Measurements from ENCODE around the gene GLT1D1. TPM values are rescaled to one million over a fixed set of nuclear protein-coding genes. Genes with fewer than 3 reads are reported as not detected.

GLT1D1 gene
- total and polyA plus RNA-seq, 2 experiments from 2014 or later = 1.4 to 4.4 TPM

DNA sequence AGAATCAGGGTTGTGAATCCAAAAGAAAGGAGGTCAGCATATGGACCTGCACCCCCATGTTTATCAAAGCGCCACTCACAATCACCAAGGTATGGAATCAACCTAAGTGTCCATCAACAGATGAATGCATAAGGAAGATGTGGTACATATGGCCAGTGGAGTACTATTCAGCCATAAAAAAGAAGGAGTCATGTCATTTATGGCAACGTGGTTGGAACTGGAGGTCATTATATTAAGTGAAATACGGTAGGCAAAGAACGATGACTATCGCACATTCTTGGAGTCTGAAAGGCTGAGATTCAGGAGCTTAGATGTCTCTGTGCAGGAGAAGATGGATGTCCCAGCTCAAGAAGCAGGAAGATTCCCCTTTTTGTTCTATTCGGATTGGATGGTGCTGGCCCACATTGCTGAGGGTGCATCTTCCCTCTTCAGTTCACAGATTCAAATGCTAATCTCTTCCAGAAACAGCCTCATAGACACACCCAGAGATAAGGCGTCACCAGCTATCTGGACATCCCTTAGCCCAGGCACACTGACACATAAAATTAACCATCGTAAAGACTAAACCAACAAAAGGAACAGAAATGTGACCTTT lies 108.1 kb downstream of the GLT1D1 start:
- H3K36me3 Mint-ChIP-seq (ENCODE audit: low read depth) = peaks cover 21% of the 10 kb centered on the region
- TF ChIP-seq STAT1 (IDR thresholded peaks at IDR 0.05; ENCODE audit: unreplicated experiment) = no peak
- no peak for TF ChIP-seq ZNF114 (CRISPR knock-in tag; IDR thresholded peaks at IDR 0.05)
- TF ChIP-seq, protein P1, sequence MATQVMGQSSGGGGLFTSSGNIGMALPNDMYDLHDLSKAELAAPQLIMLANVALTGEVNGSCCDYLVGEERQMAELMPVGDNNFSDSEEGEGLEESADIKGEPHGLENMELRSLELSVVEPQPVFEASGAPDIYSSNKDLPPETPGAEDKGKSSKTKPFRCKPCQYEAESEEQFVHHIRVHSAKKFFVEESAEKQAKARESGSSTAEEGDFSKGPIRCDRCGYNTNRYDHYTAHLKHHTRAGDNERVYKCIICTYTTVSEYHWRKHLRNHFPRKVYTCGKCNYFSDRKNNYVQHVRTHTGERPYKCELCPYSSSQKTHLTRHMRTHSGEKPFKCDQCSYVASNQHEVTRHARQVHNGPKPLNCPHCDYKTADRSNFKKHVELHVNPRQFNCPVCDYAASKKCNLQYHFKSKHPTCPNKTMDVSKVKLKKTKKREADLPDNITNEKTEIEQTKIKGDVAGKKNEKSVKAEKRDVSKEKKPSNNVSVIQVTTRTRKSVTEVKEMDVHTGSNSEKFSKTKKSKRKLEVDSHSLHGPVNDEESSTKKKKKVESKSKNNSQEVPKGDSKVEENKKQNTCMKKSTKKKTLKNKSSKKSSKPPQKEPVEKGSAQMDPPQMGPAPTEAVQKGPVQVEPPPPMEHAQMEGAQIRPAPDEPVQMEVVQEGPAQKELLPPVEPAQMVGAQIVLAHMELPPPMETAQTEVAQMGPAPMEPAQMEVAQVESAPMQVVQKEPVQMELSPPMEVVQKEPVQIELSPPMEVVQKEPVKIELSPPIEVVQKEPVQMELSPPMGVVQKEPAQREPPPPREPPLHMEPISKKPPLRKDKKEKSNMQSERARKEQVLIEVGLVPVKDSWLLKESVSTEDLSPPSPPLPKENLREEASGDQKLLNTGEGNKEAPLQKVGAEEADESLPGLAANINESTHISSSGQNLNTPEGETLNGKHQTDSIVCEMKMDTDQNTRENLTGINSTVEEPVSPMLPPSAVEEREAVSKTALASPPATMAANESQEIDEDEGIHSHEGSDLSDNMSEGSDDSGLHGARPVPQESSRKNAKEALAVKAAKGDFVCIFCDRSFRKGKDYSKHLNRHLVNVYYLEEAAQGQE (IDR thresholded peaks at IDR 0.05; ENCODE audit: unreplicated experiment) = no peak
- TF ChIP-seq EZH2 (IDR thresholded peaks at IDR 0.05; ENCODE audit: low read depth, unreplicated experiment) = no peak
- no peak for TF ChIP-seq NANOG (IDR thresholded peaks at IDR 0.05; ENCODE audit: borderline replicate concordance)
- TF ChIP-seq, protein P2, sequence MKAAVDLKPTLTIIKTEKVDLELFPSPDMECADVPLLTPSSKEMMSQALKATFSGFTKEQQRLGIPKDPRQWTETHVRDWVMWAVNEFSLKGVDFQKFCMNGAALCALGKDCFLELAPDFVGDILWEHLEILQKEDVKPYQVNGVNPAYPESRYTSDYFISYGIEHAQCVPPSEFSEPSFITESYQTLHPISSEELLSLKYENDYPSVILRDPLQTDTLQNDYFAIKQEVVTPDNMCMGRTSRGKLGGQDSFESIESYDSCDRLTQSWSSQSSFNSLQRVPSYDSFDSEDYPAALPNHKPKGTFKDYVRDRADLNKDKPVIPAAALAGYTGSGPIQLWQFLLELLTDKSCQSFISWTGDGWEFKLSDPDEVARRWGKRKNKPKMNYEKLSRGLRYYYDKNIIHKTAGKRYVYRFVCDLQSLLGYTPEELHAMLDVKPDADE (IDR thresholded peaks at IDR 0.05) = no peak
- no peak for TF ChIP-seq JUNB (IDR thresholded peaks at IDR 0.05; ENCODE audit: unreplicated experiment)
- TF ChIP-seq, protein P3, sequence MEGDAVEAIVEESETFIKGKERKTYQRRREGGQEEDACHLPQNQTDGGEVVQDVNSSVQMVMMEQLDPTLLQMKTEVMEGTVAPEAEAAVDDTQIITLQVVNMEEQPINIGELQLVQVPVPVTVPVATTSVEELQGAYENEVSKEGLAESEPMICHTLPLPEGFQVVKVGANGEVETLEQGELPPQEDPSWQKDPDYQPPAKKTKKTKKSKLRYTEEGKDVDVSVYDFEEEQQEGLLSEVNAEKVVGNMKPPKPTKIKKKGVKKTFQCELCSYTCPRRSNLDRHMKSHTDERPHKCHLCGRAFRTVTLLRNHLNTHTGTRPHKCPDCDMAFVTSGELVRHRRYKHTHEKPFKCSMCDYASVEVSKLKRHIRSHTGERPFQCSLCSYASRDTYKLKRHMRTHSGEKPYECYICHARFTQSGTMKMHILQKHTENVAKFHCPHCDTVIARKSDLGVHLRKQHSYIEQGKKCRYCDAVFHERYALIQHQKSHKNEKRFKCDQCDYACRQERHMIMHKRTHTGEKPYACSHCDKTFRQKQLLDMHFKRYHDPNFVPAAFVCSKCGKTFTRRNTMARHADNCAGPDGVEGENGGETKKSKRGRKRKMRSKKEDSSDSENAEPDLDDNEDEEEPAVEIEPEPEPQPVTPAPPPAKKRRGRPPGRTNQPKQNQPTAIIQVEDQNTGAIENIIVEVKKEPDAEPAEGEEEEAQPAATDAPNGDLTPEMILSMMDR (conservative IDR thresholded peaks at IDR 0.05; ENCODE audit: low read depth in 2 of 2) = no peak
- TF ChIP-seq EZH2phosphoT487 (IDR thresholded peaks at IDR 0.05; ENCODE audit: unreplicated experiment) = no peak
- TF ChIP-seq, protein P4, sequence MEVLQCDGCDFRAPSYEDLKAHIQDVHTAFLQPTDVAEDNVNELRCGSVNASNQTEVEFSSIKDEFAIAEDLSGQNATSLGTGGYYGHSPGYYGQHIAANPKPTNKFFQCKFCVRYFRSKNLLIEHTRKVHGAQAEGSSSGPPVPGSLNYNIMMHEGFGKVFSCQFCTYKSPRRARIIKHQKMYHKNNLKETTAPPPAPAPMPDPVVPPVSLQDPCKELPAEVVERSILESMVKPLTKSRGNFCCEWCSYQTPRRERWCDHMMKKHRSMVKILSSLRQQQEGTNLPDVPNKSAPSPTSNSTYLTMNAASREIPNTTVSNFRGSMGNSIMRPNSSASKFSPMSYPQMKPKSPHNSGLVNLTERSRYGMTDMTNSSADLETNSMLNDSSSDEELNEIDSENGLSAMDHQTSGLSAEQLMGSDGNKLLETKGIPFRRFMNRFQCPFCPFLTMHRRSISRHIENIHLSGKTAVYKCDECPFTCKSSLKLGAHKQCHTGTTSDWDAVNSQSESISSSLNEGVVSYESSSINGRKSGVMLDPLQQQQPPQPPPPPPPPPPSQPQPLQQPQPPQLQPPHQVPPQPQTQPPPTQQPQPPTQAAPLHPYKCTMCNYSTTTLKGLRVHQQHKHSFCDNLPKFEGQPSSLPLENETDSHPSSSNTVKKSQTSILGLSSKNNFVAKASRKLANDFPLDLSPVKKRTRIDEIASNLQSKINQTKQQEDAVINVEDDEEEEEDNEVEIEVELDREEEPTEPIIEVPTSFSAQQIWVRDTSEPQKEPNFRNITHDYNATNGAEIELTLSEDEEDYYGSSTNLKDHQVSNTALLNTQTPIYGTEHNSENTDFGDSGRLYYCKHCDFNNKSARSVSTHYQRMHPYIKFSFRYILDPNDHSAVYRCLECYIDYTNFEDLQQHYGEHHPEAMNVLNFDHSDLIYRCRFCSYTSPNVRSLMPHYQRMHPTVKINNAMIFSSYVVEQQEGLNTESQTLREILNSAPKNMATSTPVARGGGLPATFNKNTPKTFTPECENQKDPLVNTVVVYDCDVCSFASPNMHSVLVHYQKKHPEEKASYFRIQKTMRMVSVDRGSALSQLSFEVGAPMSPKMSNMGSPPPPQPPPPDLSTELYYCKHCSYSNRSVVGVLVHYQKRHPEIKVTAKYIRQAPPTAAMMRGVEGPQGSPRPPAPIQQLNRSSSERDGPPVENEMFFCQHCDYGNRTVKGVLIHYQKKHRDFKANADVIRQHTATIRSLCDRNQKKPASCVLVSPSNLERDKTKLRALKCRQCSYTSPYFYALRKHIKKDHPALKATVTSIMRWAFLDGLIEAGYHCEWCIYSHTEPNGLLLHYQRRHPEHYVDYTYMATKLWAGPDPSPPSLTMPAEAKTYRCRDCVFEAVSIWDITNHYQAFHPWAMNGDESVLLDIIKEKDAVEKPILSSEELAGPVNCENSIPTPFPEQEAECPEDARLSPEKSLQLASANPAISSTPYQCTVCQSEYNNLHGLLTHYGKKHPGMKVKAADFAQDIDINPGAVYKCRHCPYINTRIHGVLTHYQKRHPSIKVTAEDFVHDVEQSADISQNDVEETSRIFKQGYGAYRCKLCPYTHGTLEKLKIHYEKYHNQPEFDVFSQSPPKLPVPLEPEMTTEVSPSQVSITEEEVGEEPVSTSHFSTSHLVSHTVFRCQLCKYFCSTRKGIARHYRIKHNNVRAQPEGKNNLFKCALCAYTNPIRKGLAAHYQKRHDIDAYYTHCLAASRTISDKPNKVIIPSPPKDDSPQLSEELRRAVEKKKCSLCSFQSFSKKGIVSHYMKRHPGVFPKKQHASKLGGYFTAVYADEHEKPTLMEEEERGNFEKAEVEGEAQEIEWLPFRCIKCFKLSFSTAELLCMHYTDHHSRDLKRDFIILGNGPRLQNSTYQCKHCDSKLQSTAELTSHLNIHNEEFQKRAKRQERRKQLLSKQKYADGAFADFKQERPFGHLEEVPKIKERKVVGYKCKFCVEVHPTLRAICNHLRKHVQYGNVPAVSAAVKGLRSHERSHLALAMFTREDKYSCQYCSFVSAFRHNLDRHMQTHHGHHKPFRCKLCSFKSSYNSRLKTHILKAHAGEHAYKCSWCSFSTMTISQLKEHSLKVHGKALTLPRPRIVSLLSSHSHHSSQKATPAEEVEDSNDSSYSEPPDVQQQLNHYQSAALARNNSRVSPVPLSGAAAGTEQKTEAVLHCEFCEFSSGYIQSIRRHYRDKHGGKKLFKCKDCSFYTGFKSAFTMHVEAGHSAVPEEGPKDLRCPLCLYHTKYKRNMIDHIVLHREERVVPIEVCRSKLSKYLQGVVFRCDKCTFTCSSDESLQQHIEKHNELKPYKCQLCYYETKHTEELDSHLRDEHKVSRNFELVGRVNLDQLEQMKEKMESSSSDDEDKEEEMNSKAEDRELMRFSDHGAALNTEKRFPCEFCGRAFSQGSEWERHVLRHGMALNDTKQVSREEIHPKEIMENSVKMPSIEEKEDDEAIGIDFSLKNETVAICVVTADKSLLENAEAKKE (CRISPR knock-in tag; IDR thresholded peaks at IDR 0.05) = no peak
- no peak for TF ChIP-seq CREB1 (CRISPR knock-in tag; IDR thresholded peaks at IDR 0.05; ENCODE audit: low read depth)
- no peaks in the 10 kb centered on the region for H3K36me3 ChIP-seq (ENCODE audit: insufficient read depth)

More for the DNA sequence above, 108.1 kb downstream of the GLT1D1 start:
- H3K4me3 Mint-ChIP-seq = no peak overlapping the region
- Histone ChIP-seq H3K4me1 (ENCODE audit: insufficient read depth) (no peaks in the 10 kb centered on the region), H2AFZ (no peak overlapping the region), H3F3A (replicated peaks; ENCODE audit: low read depth) (no peaks in the 10 kb centered on the region), H3K4me2 (no peak overlapping the region), H3K4me3 (no peak overlapping the region), H3K27ac (ENCODE audit: low read depth) (no peak overlapping the region), H4K20me1 (replicated peaks; ENCODE audit: insufficient read depth) (no peaks in the 10 kb centered on the region), H3K79me2 (replicated peaks; ENCODE audit: insufficient read depth) (no peaks in the 10 kb centered on the region), H3K9me2 (ENCODE audit: insufficient read depth) (no peaks in the 10 kb centered on the region), H3K27me3 (ENCODE audit: insufficient read depth) (no peaks in the 10 kb centered on the region)
- peaks cover 2% of the 10 kb centered on the region for H3K27me3 Mint-ChIP-seq (ENCODE audit: insufficient read depth, low read depth, poor library complexity)
- DNase-seq (ENCODE audit: low spot score) (no peak), ATAC-seq (no peak)
- H3K27ac Mint-ChIP-seq = no peak overlapping the region
- peaks cover 89% of the 10 kb centered on the region for H3K9me3 Mint-ChIP-seq
- peaks cover 9% of the 10 kb centered on the region; the same call in 2 of the 3 replicates for H3K4me1 Mint-ChIP-seq
